ENCODE results near the gene PPP1R3C.

Gene PPP1R3C

GRCh38 chr10:91653219-91653870 is 20.5 kb upstream of the PPP1R3C start:
- Histone ChIP-seq H3K4me2 (no peak overlapping the region), H3K27ac (no peak overlapping the region)

GRCh38 chr10:91652364-91652763 is 19.5 kb upstream of the PPP1R3C start:
- TF ChIP-seq Cebpa-rat (IDR thresholded peaks at IDR 0.05): no peak
- Histone ChIP-seq H3K9ac (no peak overlapping the region), H3K9me3 (no peaks in the 10 kb centered on the region), H3K4me2 (no peak overlapping the region), H3K36me3 (no peaks in the 10 kb centered on the region), H3K27me3 (no peaks in the 10 kb centered on the region), H4K20me1 (no peaks in the 10 kb centered on the region), H3K4me3 (no peak overlapping the region), H3K27ac (no peak overlapping the region), H3K4me1 (no peaks in the 10 kb centered on the region)

More at GRCh38 chr10:91653219-91653870, 20.5 kb upstream of the PPP1R3C start:
- H3K4me1 ChIP-seq: no peaks in the 10 kb centered on the region
- H3K36me3 ChIP-seq: no peaks in the 10 kb centered on the region
- H3K4me3 ChIP-seq: no peak overlapping the region
- no peaks in the 10 kb centered on the region for H3K27me3 ChIP-seq
- H4K20me1 ChIP-seq: no peaks in the 10 kb centered on the region
- H3K9ac ChIP-seq: no peak overlapping the region
- TF ChIP-seq Cebpa-rat (IDR thresholded peaks at IDR 0.05): no peak
- no peaks in the 10 kb centered on the region for H3K9me3 ChIP-seq

- Histone ChIP-seq H3K4me2 (no peak overlapping the region), H3K9ac (no peak overlapping the region), H3K27me3 (no peaks in the 10 kb centered on the region), H3K9me3 (no peaks in the 10 kb centered on the region), H4K20me1 (no peaks in the 10 kb centered on the region), H3K27ac (no peak overlapping the region), H3K4me1 (no peaks in the 10 kb centered on the region), H3K36me3 (no peaks in the 10 kb centered on the region), H3K4me3 (no peak overlapping the region)
- TF ChIP-seq Cebpa-rat (IDR thresholded peaks at IDR 0.05): no peak
These were observed 10.8 kb upstream of the PPP1R3C start for GRCh38 chr10:91643700-91644099.

GRCh38 chr10:91642831-91643692 is 10.2 kb upstream of the PPP1R3C start:
- Histone ChIP-seq H3K27me3 (no peaks in the 10 kb centered on the region), H3K4me3 (no peak overlapping the region), H3K27ac (no peak overlapping the region), H3K9me3 (no peaks in the 10 kb centered on the region), H3K4me1 (no peaks in the 10 kb centered on the region), H4K20me1 (no peaks in the 10 kb centered on the region), H3K9ac (no peak overlapping the region), H3K36me3 (no peaks in the 10 kb centered on the region), H3K4me2 (no peak overlapping the region)
- no peak for TF ChIP-seq Cebpa-rat (IDR thresholded peaks at IDR 0.05)

- Histone ChIP-seq H3K27me3 (no peaks in the 10 kb centered on the region), H3K4me2 (no peak overlapping the region), H3K9me3 (peaks cover 8% of the 10 kb centered on the region), H3K4me3 (no peak overlapping the region), H3K36me3 (no peaks in the 10 kb centered on the region), H3K9ac (no peak overlapping the region), H4K20me1 (no peaks in the 10 kb centered on the region), H3K27ac (no peak overlapping the region), H3K4me1 (no peaks in the 10 kb centered on the region)
- TF ChIP-seq Cebpa-rat (IDR thresholded peaks at IDR 0.05): no peak
These were observed 4.0 kb upstream of the PPP1R3C start for GRCh38 chr10:91636892-91637291.

GRCh38 chr10:91635401-91636400 is 2.8 kb upstream of the PPP1R3C start:
- Histone ChIP-seq H4K20me1 (no peaks in the 10 kb centered on the region), H3K9ac (no peak overlapping the region), H3K9me3 (peaks cover 8% of the 10 kb centered on the region), H3K27me3 (no peaks in the 10 kb centered on the region), H3K4me1 (no peaks in the 10 kb centered on the region), H3K4me3 (no peak overlapping the region), H3K27ac (no peak overlapping the region), H3K4me2 (no peak overlapping the region), H3K36me3 (no peaks in the 10 kb centered on the region)
- TF ChIP-seq Cebpa-rat (IDR thresholded peaks at IDR 0.05): no peak

- Histone ChIP-seq H3K9me3 (peaks cover 8% of the 10 kb centered on the region), H3K27ac (no peak overlapping the region), H3K4me1 (no peaks in the 10 kb centered on the region), H3K4me2 (no peak overlapping the region), H4K20me1 (no peaks in the 10 kb centered on the region), H3K36me3 (no peaks in the 10 kb centered on the region), H3K9ac (no peak overlapping the region), H3K27me3 (no peaks in the 10 kb centered on the region), H3K4me3 (no peak overlapping the region)
- no peak for TF ChIP-seq Cebpa-rat (IDR thresholded peaks at IDR 0.05)
These were observed 2.0 kb upstream of the PPP1R3C start for GRCh38 chr10:91634898-91635297.

GRCh38 chr10:91634246-91634645 is 1.4 kb upstream of the PPP1R3C start:
- Histone ChIP-seq H3K9ac (no peak overlapping the region), H3K27ac (no peak overlapping the region), H3K4me1 (no peaks in the 10 kb centered on the region), H4K20me1 (no peaks in the 10 kb centered on the region), H3K4me3 (no peak overlapping the region), H3K9me3 (peaks cover 8% of the 10 kb centered on the region), H3K27me3 (no peaks in the 10 kb centered on the region), H3K4me2 (no peak overlapping the region), H3K36me3 (no peaks in the 10 kb centered on the region)
- no peak for TF ChIP-seq Cebpa-rat (IDR thresholded peaks at IDR 0.05)

- no peak overlapping the region for H3K9ac ChIP-seq
- no peaks in the 10 kb centered on the region for H3K36me3 ChIP-seq
- no peak for TF ChIP-seq Cebpa-rat (IDR thresholded peaks at IDR 0.05)
- H3K9me3 ChIP-seq: peaks cover 8% of the 10 kb centered on the region
- H3K4me2 ChIP-seq: no peak overlapping the region
- H3K27me3 ChIP-seq: no peaks in the 10 kb centered on the region
- H3K4me1 ChIP-seq: no peaks in the 10 kb centered on the region
- H3K27ac ChIP-seq: no peak overlapping the region
- H4K20me1 ChIP-seq: no peaks in the 10 kb centered on the region
- no peak overlapping the region for H3K4me3 ChIP-seq
These were observed 2.2 kb downstream of the PPP1R3C start for GRCh38 chr10:91630625-91631024.

All from BLaER1 (cell line).